ENCODE results near the gene CA7. TPM values are rescaled to one million over a fixed set of nuclear protein-coding genes. Genes with fewer than 3 reads are reported as not detected.

The CA7 gene
- total RNA-seq, 4 donors from 2014 or later = not detected

DNA sequence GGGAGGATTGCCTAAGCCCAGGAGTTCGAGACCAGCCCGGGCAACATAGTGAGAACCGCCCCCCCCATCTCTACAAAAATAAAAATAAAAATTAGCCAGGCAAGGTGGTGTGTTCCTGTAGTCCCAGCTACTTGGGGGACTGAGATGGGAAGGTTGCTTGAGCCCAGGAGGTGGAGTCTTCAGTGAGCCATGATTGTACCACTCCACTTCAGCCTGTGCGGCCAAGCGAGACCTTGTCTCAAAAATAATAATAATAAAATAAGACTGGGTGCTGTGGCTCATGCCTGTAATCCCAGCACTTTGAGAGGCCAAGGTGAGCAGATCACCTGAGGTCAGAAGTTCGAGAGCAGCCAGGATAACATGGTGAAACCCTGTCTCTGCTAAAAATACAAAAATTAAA, 47.6 kb downstream of the CA7 start:
- TF ChIP-seq, protein P1, sequence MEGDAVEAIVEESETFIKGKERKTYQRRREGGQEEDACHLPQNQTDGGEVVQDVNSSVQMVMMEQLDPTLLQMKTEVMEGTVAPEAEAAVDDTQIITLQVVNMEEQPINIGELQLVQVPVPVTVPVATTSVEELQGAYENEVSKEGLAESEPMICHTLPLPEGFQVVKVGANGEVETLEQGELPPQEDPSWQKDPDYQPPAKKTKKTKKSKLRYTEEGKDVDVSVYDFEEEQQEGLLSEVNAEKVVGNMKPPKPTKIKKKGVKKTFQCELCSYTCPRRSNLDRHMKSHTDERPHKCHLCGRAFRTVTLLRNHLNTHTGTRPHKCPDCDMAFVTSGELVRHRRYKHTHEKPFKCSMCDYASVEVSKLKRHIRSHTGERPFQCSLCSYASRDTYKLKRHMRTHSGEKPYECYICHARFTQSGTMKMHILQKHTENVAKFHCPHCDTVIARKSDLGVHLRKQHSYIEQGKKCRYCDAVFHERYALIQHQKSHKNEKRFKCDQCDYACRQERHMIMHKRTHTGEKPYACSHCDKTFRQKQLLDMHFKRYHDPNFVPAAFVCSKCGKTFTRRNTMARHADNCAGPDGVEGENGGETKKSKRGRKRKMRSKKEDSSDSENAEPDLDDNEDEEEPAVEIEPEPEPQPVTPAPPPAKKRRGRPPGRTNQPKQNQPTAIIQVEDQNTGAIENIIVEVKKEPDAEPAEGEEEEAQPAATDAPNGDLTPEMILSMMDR (IDR thresholded peaks at IDR 0.05; ENCODE audit: low read depth) = no peak

DNA sequence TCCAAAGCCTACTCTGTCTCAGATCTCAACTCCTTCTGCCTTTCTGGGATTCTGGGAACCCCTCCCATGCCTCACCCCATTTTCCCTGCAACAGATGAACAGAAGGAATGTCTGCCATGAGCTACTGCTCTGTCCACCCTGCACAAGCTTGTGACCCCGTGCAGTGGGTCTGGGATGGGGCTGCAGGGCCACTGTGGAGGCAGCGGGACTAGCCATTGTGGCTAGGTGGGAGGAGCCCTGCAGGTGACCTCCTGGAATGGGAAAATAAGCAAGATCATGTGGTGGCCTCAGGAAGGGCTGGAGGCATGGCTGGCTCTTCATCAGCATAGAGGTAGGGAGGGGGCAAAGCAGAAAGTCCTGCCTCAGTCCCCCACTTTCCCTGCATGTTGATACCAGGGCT, 49.8 kb downstream of the CA7 start:
- TF ChIP-seq, protein P1 (IDR thresholded peaks at IDR 0.05; ENCODE audit: low read depth) = no peak

GRCh38 chr16:66894948-66895688, 50.9 kb downstream of the CA7 start:
- TF ChIP-seq, protein P1 (IDR thresholded peaks at IDR 0.05; ENCODE audit: low read depth) = no peak

DNA sequence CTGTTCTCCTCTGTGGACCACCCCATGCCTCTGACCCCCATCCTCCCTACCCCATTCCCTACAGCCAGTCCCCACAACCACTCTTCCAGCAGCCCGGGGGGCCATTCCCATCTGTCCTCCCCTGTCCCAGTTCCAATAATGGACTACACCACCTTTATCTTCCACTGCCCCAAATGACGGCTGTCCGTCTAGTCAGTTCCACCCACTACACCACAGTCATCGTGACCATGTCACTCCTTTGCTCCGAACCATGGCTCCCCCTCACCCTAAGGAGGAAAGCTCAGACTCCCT, 51.4 kb downstream of the CA7 start:
- TF ChIP-seq, protein P1 (IDR thresholded peaks at IDR 0.05; ENCODE audit: low read depth) = no peak

GRCh38 chr16:66895999-66896398, 51.8 kb downstream of the CA7 start:
- TF ChIP-seq, protein P1 (IDR thresholded peaks at IDR 0.05; ENCODE audit: low read depth) = no peak

GRCh38 chr16:66898207-66898606, 54.0 kb downstream of the CA7 start:
- TF ChIP-seq, protein P1 (IDR thresholded peaks at IDR 0.05; ENCODE audit: low read depth) = no peak

GRCh38 chr16:66898933-66899309, 54.7 kb downstream of the CA7 start:
- TF ChIP-seq, protein P1 (IDR thresholded peaks at IDR 0.05; ENCODE audit: low read depth) = no peak
